ENCODE data around the gene ANKS1A.

Gene ANKS1A

DNA sequence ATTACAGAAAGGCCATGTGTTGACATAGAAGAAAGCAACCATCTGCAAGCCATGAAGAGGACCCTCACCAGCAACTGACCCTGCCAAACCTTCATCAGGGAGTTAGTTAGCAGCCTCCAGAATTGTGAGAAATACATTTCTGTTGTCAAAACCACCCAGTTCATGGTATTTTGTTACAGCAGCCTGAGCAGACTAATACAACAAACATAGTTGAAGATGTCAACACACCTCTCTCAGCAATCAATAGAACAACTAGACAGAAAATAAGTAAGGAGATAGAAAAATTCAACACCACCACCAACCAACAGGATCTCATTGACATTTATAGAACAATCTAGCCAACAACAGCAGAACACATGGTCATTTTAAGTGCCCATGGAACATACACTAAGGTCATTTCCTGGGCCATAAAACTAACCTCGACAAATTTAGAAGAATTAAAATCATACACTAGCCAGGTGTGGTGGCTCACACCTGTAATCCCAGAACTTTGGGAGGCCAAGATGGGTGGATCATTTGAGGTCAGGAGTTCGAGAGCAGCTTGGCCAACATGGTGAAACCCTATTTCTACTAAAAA, 219.3 kb downstream of the ANKS1A start:
- no peak overlapping the region for H3K9ac ChIP-seq (ENCODE audit: low read length)
- no peak overlapping the region for H3K4me3 ChIP-seq (ENCODE audit: low read depth, low read length)
- no CpG with 5 or more reads among the region's 2 CpGs for WGBS (ENCODE audit: extremely low coverage, insufficient coverage, insufficient read length)

GRCh38 chr6:35120746-35121145, 231.7 kb downstream of the ANKS1A start:
- Histone ChIP-seq H3K14ac (ENCODE audit: low read length) (no peak overlapping the region), H3K4me1 (ENCODE audit: control insufficient read depth in 1 of 2, insufficient read depth in 2 of 2, low read length in 2 of 2) (no peaks in the 10 kb centered on the region), H3K4me2 (ENCODE audit: low read length) (no peak overlapping the region), H3K9ac (ENCODE audit: low read length) (no peak overlapping the region), H3K36me3 (ENCODE audit: control insufficient read depth in 1 of 2, insufficient read depth in 2 of 2, low read length in 2 of 2) (no peaks in the 10 kb centered on the region), H2BK5ac (ENCODE audit: low read depth, low read length, poor library complexity) (no peak overlapping the region), H3K4me3 (ENCODE audit: low read depth, low read length) (no peak overlapping the region), H3K79me2 (ENCODE audit: control insufficient read depth, insufficient read depth, low read length, poor library complexity) (no peaks in the 10 kb centered on the region), H3K27ac (ENCODE audit: low read depth, low read length) (no peak overlapping the region), H2AFZ (ENCODE audit: insufficient read depth, low read length, poor library complexity) (no peak overlapping the region), H2BK12ac (ENCODE audit: low read length) (no peak overlapping the region), H3K4ac (ENCODE audit: low read depth, low read length) (no peak overlapping the region), H4K12ac (ENCODE audit: low read depth, low read length) (no peak overlapping the region), H4K91ac (ENCODE audit: low read depth, low read length) (no peak overlapping the region), H3K27me3 (ENCODE audit: insufficient read depth, low read length) (no peaks in the 10 kb centered on the region), H3K79me1 (ENCODE audit: low read length) (no peaks in the 10 kb centered on the region), H3K9me3 (ENCODE audit: insufficient read depth, low read depth, low read length) (no peaks in the 10 kb centered on the region), H3K23ac (ENCODE audit: low read length) (no peak overlapping the region), H2BK120ac (ENCODE audit: insufficient read depth, low read length, poor library complexity) (no peak overlapping the region), H2AK5ac (ENCODE audit: low read length) (no peak overlapping the region), H4K8ac (ENCODE audit: low read depth, low read length) (no peak overlapping the region), H3K18ac (ENCODE audit: low read length) (no peak overlapping the region)
- WGBS (ENCODE audit: extremely low coverage, insufficient coverage, insufficient read length), result no CpG with 5 or more reads among the region's 2 CpGs
- peak; percentile 66 to 87 for DNase-seq

More for the DNA sequence above, 219.3 kb downstream of the ANKS1A start:
- H2AFZ ChIP-seq (ENCODE audit: insufficient read depth, low read length, poor library complexity), result no peak overlapping the region
- no peak overlapping the region for H2BK120ac ChIP-seq (ENCODE audit: insufficient read depth, low read length, poor library complexity)
- no peak overlapping the region for H3K27ac ChIP-seq (ENCODE audit: low read depth, low read length)
- no peak for DNase-seq
- H3K36me3 ChIP-seq (ENCODE audit: control insufficient read depth in 1 of 2, insufficient read depth in 2 of 2, low read length in 2 of 2), result no peaks in the 10 kb centered on the region
- no peak overlapping the region for H3K4me2 ChIP-seq (ENCODE audit: low read length)
- H3K14ac ChIP-seq (ENCODE audit: low read length), result no peak overlapping the region
- H4K12ac ChIP-seq (ENCODE audit: low read depth, low read length), result no peak overlapping the region
- no peak overlapping the region for H3K18ac ChIP-seq (ENCODE audit: low read length)
- no peak overlapping the region for H3K4ac ChIP-seq (ENCODE audit: low read depth, low read length)
- no peaks in the 10 kb centered on the region for H3K9me3 ChIP-seq (ENCODE audit: insufficient read depth, low read depth, low read length)
- H2BK12ac ChIP-seq (ENCODE audit: low read length), result no peak overlapping the region
- no peaks in the 10 kb centered on the region for H3K4me1 ChIP-seq (ENCODE audit: control insufficient read depth in 1 of 2, insufficient read depth in 2 of 2, low read length in 2 of 2)
- no peaks in the 10 kb centered on the region for H3K79me2 ChIP-seq (ENCODE audit: control insufficient read depth, insufficient read depth, low read length, poor library complexity)
- no peak overlapping the region for H4K8ac ChIP-seq (ENCODE audit: low read depth, low read length)
- H2AK5ac ChIP-seq (ENCODE audit: low read length), result no peak overlapping the region
- H2BK5ac ChIP-seq (ENCODE audit: low read depth, low read length, poor library complexity), result no peak overlapping the region
- H4K91ac ChIP-seq (ENCODE audit: low read depth, low read length), result no peak overlapping the region
- H3K27me3 ChIP-seq (ENCODE audit: insufficient read depth, low read length), result no peaks in the 10 kb centered on the region
- no peak overlapping the region for H3K23ac ChIP-seq (ENCODE audit: low read length)
- H3K79me1 ChIP-seq (ENCODE audit: low read length), result no peaks in the 10 kb centered on the region

DNA sequence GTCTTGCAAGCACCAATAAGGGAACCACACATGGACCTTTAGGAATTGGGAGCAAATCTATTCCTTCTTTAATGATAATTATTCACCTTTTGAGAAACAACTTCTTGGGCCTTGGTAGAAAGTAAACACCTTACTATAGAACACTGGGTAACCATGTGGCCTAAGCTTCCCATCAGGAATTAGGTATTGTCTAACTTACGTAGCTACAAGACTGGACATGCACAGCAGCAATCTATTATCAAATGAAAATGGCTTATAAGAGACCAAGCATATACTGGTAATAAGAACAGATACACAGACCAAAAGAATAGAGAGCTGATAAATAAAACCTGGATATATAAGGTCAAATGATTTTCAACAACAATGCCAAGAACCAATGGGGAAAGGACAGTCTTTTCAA, 235.3 kb downstream of the ANKS1A start:
- no peak overlapping the region for H3K23ac ChIP-seq (ENCODE audit: low read length)
- H2BK5ac ChIP-seq (ENCODE audit: low read depth, low read length, poor library complexity), result no peak overlapping the region
- no peak overlapping the region for H2AK5ac ChIP-seq (ENCODE audit: low read length)
- no peak overlapping the region for H3K14ac ChIP-seq (ENCODE audit: low read length)
- H2BK120ac ChIP-seq (ENCODE audit: insufficient read depth, low read length, poor library complexity), result no peak overlapping the region
- no peaks in the 10 kb centered on the region for H3K27me3 ChIP-seq (ENCODE audit: insufficient read depth, low read length)
- H3K79me2 ChIP-seq (ENCODE audit: control insufficient read depth, insufficient read depth, low read length, poor library complexity), result no peaks in the 10 kb centered on the region
- H4K8ac ChIP-seq (ENCODE audit: low read depth, low read length), result no peak overlapping the region
- no peak overlapping the region for H3K4me3 ChIP-seq (ENCODE audit: low read depth, low read length)
- H4K12ac ChIP-seq (ENCODE audit: low read depth, low read length), result no peak overlapping the region
- no peak overlapping the region for H3K9ac ChIP-seq (ENCODE audit: low read length)
- no peak overlapping the region for H2AFZ ChIP-seq (ENCODE audit: insufficient read depth, low read length, poor library complexity)
- no peak overlapping the region for H2BK12ac ChIP-seq (ENCODE audit: low read length)
- no peaks in the 10 kb centered on the region for H3K79me1 ChIP-seq (ENCODE audit: low read length)
- no peak overlapping the region for H3K27ac ChIP-seq (ENCODE audit: low read depth, low read length)
- no peak for DNase-seq
- H3K4me2 ChIP-seq (ENCODE audit: low read length), result no peak overlapping the region
- no peak overlapping the region for H3K4ac ChIP-seq (ENCODE audit: low read depth, low read length)
- no peaks in the 10 kb centered on the region for H3K36me3 ChIP-seq (ENCODE audit: control insufficient read depth in 1 of 2, insufficient read depth in 2 of 2, low read length in 2 of 2)
- no peaks in the 10 kb centered on the region for H3K4me1 ChIP-seq (ENCODE audit: control insufficient read depth in 1 of 2, insufficient read depth in 2 of 2, low read length in 2 of 2)
- H3K18ac ChIP-seq (ENCODE audit: low read length), result no peak overlapping the region
- H3K9me3 ChIP-seq (ENCODE audit: insufficient read depth, low read depth, low read length), result no peaks in the 10 kb centered on the region
- H4K91ac ChIP-seq (ENCODE audit: low read depth, low read length), result no peak overlapping the region
- WGBS (ENCODE audit: extremely low coverage, insufficient coverage, insufficient read length), result no CpG with 5 or more reads among the region's 1 CpG

GRCh38 chr6:35128042-35128441, 239.0 kb downstream of the ANKS1A start:
- no peak overlapping the region for H3K23ac ChIP-seq (ENCODE audit: low read length)
- no peaks in the 10 kb centered on the region for H3K36me3 ChIP-seq (ENCODE audit: control insufficient read depth in 1 of 2, insufficient read depth in 2 of 2, low read length in 2 of 2)
- H2BK12ac ChIP-seq (ENCODE audit: low read length), result no peak overlapping the region
- no peak overlapping the region for H3K9ac ChIP-seq (ENCODE audit: low read length)
- no peak overlapping the region for H3K4me3 ChIP-seq (ENCODE audit: low read depth, low read length)
- no peaks in the 10 kb centered on the region for H3K9me3 ChIP-seq (ENCODE audit: insufficient read depth, low read depth, low read length)
- no peaks in the 10 kb centered on the region for H3K27me3 ChIP-seq (ENCODE audit: insufficient read depth, low read length)
- H4K8ac ChIP-seq (ENCODE audit: low read depth, low read length), result no peak overlapping the region
- H3K79me2 ChIP-seq (ENCODE audit: control insufficient read depth, insufficient read depth, low read length, poor library complexity), result no peaks in the 10 kb centered on the region
- H3K27ac ChIP-seq (ENCODE audit: low read depth, low read length), result no peak overlapping the region
- no peak overlapping the region for H2AK5ac ChIP-seq (ENCODE audit: low read length)
- no peak overlapping the region for H3K18ac ChIP-seq (ENCODE audit: low read length)
- H3K14ac ChIP-seq (ENCODE audit: low read length), result no peak overlapping the region
- no peaks in the 10 kb centered on the region for H3K4me1 ChIP-seq (ENCODE audit: control insufficient read depth in 1 of 2, insufficient read depth in 2 of 2, low read length in 2 of 2)
- H2BK120ac ChIP-seq (ENCODE audit: insufficient read depth, low read length, poor library complexity), result no peak overlapping the region
- no peak overlapping the region for H2BK5ac ChIP-seq (ENCODE audit: low read depth, low read length, poor library complexity)
- H3K4ac ChIP-seq (ENCODE audit: low read depth, low read length), result no peak overlapping the region
- no CpG with 5 or more reads among the region's 4 CpGs for WGBS (ENCODE audit: extremely low coverage, insufficient coverage, insufficient read length)
- H3K79me1 ChIP-seq (ENCODE audit: low read length), result no peaks in the 10 kb centered on the region
- H4K12ac ChIP-seq (ENCODE audit: low read depth, low read length), result no peak overlapping the region
- DNase-seq, result no peak
- no peak overlapping the region for H2AFZ ChIP-seq (ENCODE audit: insufficient read depth, low read length, poor library complexity)
- H3K4me2 ChIP-seq (ENCODE audit: low read length), result no peak overlapping the region
- no peak overlapping the region for H4K91ac ChIP-seq (ENCODE audit: low read depth, low read length)

Data from trophoblast cell (in vitro differentiated cells and primary cell).